ENCODE data around the gene PPP1R12B. TPM values are rescaled to one million over a fixed set of nuclear protein-coding genes. Genes with fewer than 3 reads are reported as not detected.

PPP1R12B gene
- total RNA-seq, 4 donors from 2014 or later = 38.8 to 127 (median 85.9) TPM

GRCh38 chr1:202462342-202463076 lies 114.0 kb downstream of the PPP1R12B start:
- TF ChIP-seq, protein P1, sequence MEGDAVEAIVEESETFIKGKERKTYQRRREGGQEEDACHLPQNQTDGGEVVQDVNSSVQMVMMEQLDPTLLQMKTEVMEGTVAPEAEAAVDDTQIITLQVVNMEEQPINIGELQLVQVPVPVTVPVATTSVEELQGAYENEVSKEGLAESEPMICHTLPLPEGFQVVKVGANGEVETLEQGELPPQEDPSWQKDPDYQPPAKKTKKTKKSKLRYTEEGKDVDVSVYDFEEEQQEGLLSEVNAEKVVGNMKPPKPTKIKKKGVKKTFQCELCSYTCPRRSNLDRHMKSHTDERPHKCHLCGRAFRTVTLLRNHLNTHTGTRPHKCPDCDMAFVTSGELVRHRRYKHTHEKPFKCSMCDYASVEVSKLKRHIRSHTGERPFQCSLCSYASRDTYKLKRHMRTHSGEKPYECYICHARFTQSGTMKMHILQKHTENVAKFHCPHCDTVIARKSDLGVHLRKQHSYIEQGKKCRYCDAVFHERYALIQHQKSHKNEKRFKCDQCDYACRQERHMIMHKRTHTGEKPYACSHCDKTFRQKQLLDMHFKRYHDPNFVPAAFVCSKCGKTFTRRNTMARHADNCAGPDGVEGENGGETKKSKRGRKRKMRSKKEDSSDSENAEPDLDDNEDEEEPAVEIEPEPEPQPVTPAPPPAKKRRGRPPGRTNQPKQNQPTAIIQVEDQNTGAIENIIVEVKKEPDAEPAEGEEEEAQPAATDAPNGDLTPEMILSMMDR (IDR thresholded peaks at IDR 0.05; ENCODE audit: low read depth) = no peak

DNA sequence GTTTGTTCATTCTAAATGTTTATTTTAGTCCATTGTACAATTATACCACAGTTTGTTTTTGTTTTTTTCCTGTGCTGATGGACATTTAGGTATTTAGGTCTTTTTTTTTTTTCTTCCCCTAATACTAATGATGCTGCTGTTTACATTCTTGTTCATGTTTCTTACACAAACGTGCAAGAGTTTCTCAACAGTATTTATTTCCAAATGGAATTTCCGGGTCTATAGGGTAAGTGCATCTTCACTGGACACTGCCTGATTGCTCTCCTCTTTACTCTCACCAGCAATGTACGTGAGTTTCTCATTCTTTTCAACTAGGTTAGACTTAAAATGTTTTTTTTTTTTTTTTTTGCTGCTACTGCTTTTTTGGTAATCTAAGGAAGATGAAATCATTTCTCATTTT lies 122.7 kb downstream of the PPP1R12B start:
- TF ChIP-seq, protein P1 (IDR thresholded peaks at IDR 0.05; ENCODE audit: low read depth) = no peak

GRCh38 chr1:202498542-202498941 lies 150.0 kb downstream of the PPP1R12B start:
- TF ChIP-seq, protein P1 (IDR thresholded peaks at IDR 0.05; ENCODE audit: low read depth) = no peak

DNA sequence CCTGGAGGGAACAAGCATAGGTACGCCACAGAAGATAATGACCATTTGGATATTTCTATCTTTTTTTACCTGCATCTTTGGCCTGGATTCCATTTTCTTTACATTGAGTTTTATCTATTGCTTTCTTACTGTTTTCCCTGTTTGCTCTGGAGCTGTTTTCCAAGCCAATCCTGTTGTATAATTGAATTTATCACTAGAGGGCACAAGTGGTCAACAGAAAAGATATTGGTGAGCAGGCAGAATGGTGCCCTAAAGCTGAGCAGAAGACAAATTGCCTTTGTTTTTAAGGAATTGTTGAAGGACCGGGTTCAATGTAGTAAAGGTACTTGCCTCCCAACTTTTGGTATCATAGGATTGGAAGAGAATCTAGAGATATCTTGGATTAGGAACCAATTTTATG lies 152.8 kb downstream of the PPP1R12B start:
- TF ChIP-seq, protein P1 (IDR thresholded peaks at IDR 0.05; ENCODE audit: low read depth) = no peak

GRCh38 chr1:202505356-202505755 lies 156.9 kb downstream of the PPP1R12B start:
- TF ChIP-seq, protein P1 (IDR thresholded peaks at IDR 0.05; ENCODE audit: low read depth) = no peak

DNA sequence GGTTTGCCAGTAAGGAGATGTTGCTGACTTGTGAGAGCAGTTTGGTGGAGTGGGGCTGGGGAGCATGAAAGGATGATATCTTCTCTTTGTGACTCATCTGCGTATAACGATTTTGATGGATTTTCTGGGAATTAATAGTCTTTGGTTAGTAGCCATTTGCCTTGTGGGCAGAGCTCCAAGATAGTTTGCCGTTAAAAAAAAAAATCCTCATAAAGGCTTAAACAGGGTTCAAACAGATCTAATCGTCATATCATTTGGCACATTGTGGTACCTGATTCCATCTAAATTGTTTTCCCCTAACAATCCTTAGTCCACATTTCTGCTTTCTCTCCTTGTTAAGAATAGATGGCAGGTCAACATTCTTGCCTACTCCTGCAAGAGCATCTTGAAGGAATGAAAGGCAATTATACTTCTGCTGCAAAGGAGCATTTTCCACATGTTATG lies 168.0 kb downstream of the PPP1R12B start:
- TF ChIP-seq, protein P1 (IDR thresholded peaks at IDR 0.05; ENCODE audit: low read depth) = no peak

DNA sequence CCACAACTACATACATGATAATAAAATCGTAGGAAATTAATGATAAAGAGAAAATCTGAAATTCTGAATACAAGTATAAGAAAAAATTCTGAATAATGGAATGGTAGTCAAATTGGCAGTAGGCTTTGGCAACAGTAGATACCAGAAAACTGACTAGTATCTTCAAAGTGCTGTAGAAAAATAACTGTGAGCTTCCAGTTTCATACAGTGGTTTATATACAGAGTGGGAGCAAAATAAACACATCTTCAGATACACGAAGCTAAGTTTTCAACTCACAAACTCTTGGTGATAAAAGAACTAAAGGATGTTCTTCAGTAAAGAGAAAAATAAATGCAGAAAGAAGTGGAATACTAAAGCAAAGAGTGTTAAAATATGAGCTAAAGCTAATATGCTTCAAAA lies 173.4 kb downstream of the PPP1R12B start:
- TF ChIP-seq, protein P1 (IDR thresholded peaks at IDR 0.05; ENCODE audit: low read depth) = no peak

Data from subcutaneous adipose tissue (tissue), 4 donors.